Measurements from ENCODE around the gene TGIF1. TPM values are rescaled to one million over a fixed set of nuclear protein-coding genes. Genes with fewer than 3 reads are reported as not detected.

Gene TGIF1
- polyA plus RNA-seq, 3 donors: 28.1 to 63.4 (median 59.1) TPM

GRCh38 chr18:3495691-3496430 is 45.9 kb downstream of the TGIF1 start:
- H3K27ac ChIP-seq (ENCODE audit: low read depth, low read length): no peak overlapping the region
- 70 to 84% (median 78%) methylated on average over 7 of the region's 7 CpGs for WGBS, 3 donors

- no peak overlapping the region for H3K27ac ChIP-seq (ENCODE audit: low read depth, low read length)
- 15 to 20% (median 17%) methylated on average over 43 to 58 of the region's 58 CpGs for WGBS, 3 donors
Observed at GRCh38 chr18:3498698-3499471, 48.9 kb downstream of the TGIF1 start.

GRCh38 chr18:3499501-3499900 is 49.5 kb downstream of the TGIF1 start:
- no peak overlapping the region for H3K27ac ChIP-seq (ENCODE audit: low read depth, low read length)
- 8 to 25% (median 23%) methylated on average over 10 of the region's 10 CpGs for WGBS, 3 donors

- WGBS, 3 donors: 36 to 45% (median 39%) methylated on average over 5 of the region's 5 CpGs
- H3K27ac ChIP-seq (ENCODE audit: low read depth, low read length): no peak overlapping the region
Observed at GRCh38 chr18:3500016-3500415, 50.0 kb downstream of the TGIF1 start.

- H3K27ac ChIP-seq (ENCODE audit: low read depth, low read length): no peak overlapping the region
- 72 to 78% (median 72%) methylated on average over 4 of the region's 4 CpGs for whole genome bisulfite sequencing, 3 donors
Observed at GRCh38 chr18:3502650-3503049, 52.7 kb downstream of the TGIF1 start.

- 73 to 82% (median 76%) methylated on average over 5 of the region's 5 CpGs for WGBS, 3 donors
Observed at GRCh38 chr18:3504637-3505036, 54.7 kb downstream of the TGIF1 start.

GRCh38 chr18:3508576-3509549 is 58.9 kb downstream of the TGIF1 start:
- WGBS, 3 donors: 68 to 76% (median 75%) methylated on average over 17 of the region's 17 CpGs
- no peak overlapping the region for H3K27ac ChIP-seq (ENCODE audit: low read depth, low read length)

More at GRCh38 chr18:3504637-3505036, 54.7 kb downstream of the TGIF1 start:
- H3K27ac ChIP-seq (ENCODE audit: low read depth, low read length): no peak overlapping the region

Other genes with a start within 250 kb of the TGIF1 start
- gene MYOM1, start 230.2 kb upstream of the TGIF1 start, polyA plus RNA-seq: 10 to 100 TPM in 1 of 3 donors, 1 to 10 TPM in 2; 4.8 to 17.2 (median 5.1) TPM
- gene MYL12A, start 202.4 kb upstream of the TGIF1 start, polyA plus RNA-seq: 100 to 1,000 TPM; 194 to 633 (median 496) TPM
- gene MYL12B, start 188.0 kb upstream of the TGIF1 start, polyA plus RNA-seq: 100 to 1,000 TPM; 153 to 539 (median 354) TPM

Data from adipose tissue (tissue), 3 donors.